ENCODE data around the gene CASP9.

Gene CASP9

GRCh38 chr1:15568387-15569073 is 44.5 kb upstream of the CASP9 start:
- Histone ChIP-seq H4K8ac (ENCODE audit: low read length) (no peak overlapping the region), H2BK12ac (ENCODE audit: low read length in 2 of 2) (no peak overlapping the region)
- 96% methylated on average over 18 of the region's 18 CpGs for WGBS

GRCh38 chr1:15559189-15559810 is 35.3 kb upstream of the CASP9 start:
- Histone ChIP-seq H3K79me1 (replicated peaks; ENCODE audit: low read length, poor library complexity, severe bottlenecking) (peaks cover 3% of the 10 kb centered on the region), H2BK12ac (ENCODE audit: low read length in 2 of 2) (no peak overlapping the region), H3K9me3 (ENCODE audit: control insufficient read depth, low read length) (no peaks in the 10 kb centered on the region), H3K14ac (ENCODE audit: low read length in 2 of 2) (no peak overlapping the region), H3K18ac (ENCODE audit: low read depth in 1 of 2, low read length in 2 of 2) (no peak overlapping the region), H3K9ac (ENCODE audit: low read length) (no peak overlapping the region), H2AK5ac (ENCODE audit: low read length, severe bottlenecking) (no peak overlapping the region), H3K4me2 (ENCODE audit: low read length, poor library complexity, severe bottlenecking) (no peak overlapping the region), H3K4me3 (ENCODE audit: insufficient read depth in 1 of 2, low read depth in 1 of 2, low read length in 2 of 2) (no peak overlapping the region), H3K27me3 (ENCODE audit: control insufficient read depth in 1 of 2, insufficient read depth in 1 of 2, low read length in 2 of 2) (no peaks in the 10 kb centered on the region), H2AFZ (ENCODE audit: low read depth, low read length) (no peak overlapping the region), H3K23ac (ENCODE audit: low read length in 2 of 2) (no peak overlapping the region), H4K91ac (ENCODE audit: low read length) (no peak overlapping the region), H3K36me3 (ENCODE audit: control insufficient read depth in 1 of 2, insufficient read depth in 2 of 2, low read depth in 1 of 2, low read length in 2 of 2) (peaks cover 27 to 51% of the 10 kb centered on the region in 2 experiments), H4K8ac (ENCODE audit: low read length) (no peak overlapping the region), H2BK15ac (ENCODE audit: low read depth, poor library complexity, severe bottlenecking) (no peak overlapping the region), H2BK5ac (ENCODE audit: low read depth, low read length, poor library complexity, severe bottlenecking) (no peak overlapping the region), H3K27ac (ENCODE audit: low read length, poor library complexity, severe bottlenecking) (no peak overlapping the region), H3K4me1 (ENCODE audit: control insufficient read depth, insufficient read depth, low read depth, low read length) (no peaks in the 10 kb centered on the region), H2BK120ac (ENCODE audit: low read depth, low read length) (no peak overlapping the region), H3K4ac (ENCODE audit: low read depth in 1 of 2, low read length in 2 of 2) (no peak overlapping the region)
- DNase-seq = no peak
- WGBS = 97% methylated on average over 9 of the region's 12 CpGs

More at GRCh38 chr1:15568387-15569073, 44.5 kb upstream of the CASP9 start:
- no peak overlapping the region for H3K4me2 ChIP-seq (ENCODE audit: low read length, poor library complexity, severe bottlenecking)
- H3K4ac ChIP-seq (ENCODE audit: low read depth in 1 of 2, low read length in 2 of 2) = no peak overlapping the region
- no peaks in the 10 kb centered on the region for H3K9me3 ChIP-seq (ENCODE audit: control insufficient read depth, low read length)
- no peak overlapping the region for H2BK120ac ChIP-seq (ENCODE audit: low read depth, low read length)
- no peak for DNase-seq
- H2AK5ac ChIP-seq (ENCODE audit: low read length, severe bottlenecking) = no peak overlapping the region
- H3K79me1 ChIP-seq (replicated peaks; ENCODE audit: low read length, poor library complexity, severe bottlenecking) = peaks cover 1% of the 10 kb centered on the region
- no peak overlapping the region for H3K4me3 ChIP-seq (ENCODE audit: insufficient read depth in 1 of 2, low read depth in 1 of 2, low read length in 2 of 2)
- no peaks in the 10 kb centered on the region for H3K27me3 ChIP-seq (ENCODE audit: control insufficient read depth in 1 of 2, insufficient read depth in 1 of 2, low read length in 2 of 2)
- no peak overlapping the region for H3K27ac ChIP-seq (ENCODE audit: low read length, poor library complexity, severe bottlenecking)
- H3K36me3 ChIP-seq (ENCODE audit: control insufficient read depth in 1 of 2, insufficient read depth in 2 of 2, low read depth in 1 of 2, low read length in 2 of 2) = peaks cover 40 to 78% of the 10 kb centered on the region in 2 experiments
- no peak overlapping the region for H2BK15ac ChIP-seq (ENCODE audit: low read depth, poor library complexity, severe bottlenecking)
- H3K23ac ChIP-seq (ENCODE audit: low read length in 2 of 2) = no peak overlapping the region
- H3K14ac ChIP-seq (ENCODE audit: low read length in 2 of 2) = no peak overlapping the region
- H4K91ac ChIP-seq (ENCODE audit: low read length) = no peak overlapping the region
- peaks cover 4% of the 10 kb centered on the region for H3K4me1 ChIP-seq (ENCODE audit: control insufficient read depth, insufficient read depth, low read depth, low read length)
- no peak overlapping the region for H3K18ac ChIP-seq (ENCODE audit: low read depth in 1 of 2, low read length in 2 of 2)
- H2AFZ ChIP-seq (ENCODE audit: low read depth, low read length) = no peak overlapping the region
- H3K9ac ChIP-seq (ENCODE audit: low read length) = no peak overlapping the region
- no peak overlapping the region for H2BK5ac ChIP-seq (ENCODE audit: low read depth, low read length, poor library complexity, severe bottlenecking)

- no peak overlapping the region for H3K27ac ChIP-seq (ENCODE audit: low read length, poor library complexity, severe bottlenecking)
- no peak overlapping the region for H3K4me3 ChIP-seq (ENCODE audit: insufficient read depth in 1 of 2, low read depth in 1 of 2, low read length in 2 of 2)
- no peak overlapping the region for H2AK5ac ChIP-seq (ENCODE audit: low read length, severe bottlenecking)
- peaks cover 26 to 51% of the 10 kb centered on the region in 2 experiments for H3K36me3 ChIP-seq (ENCODE audit: control insufficient read depth in 1 of 2, insufficient read depth in 2 of 2, low read depth in 1 of 2, low read length in 2 of 2)
- no peak overlapping the region for H2BK12ac ChIP-seq (ENCODE audit: low read length in 2 of 2)
- H3K18ac ChIP-seq (ENCODE audit: low read depth in 1 of 2, low read length in 2 of 2) = no peak overlapping the region
- 100% methylated on average over 4 of the region's 4 CpGs for WGBS
- H2BK120ac ChIP-seq (ENCODE audit: low read depth, low read length) = no peak overlapping the region
- DNase-seq = no peak
- peaks cover 1% of the 10 kb centered on the region for H3K79me1 ChIP-seq (replicated peaks; ENCODE audit: low read length, poor library complexity, severe bottlenecking)
- H3K14ac ChIP-seq (ENCODE audit: low read length in 2 of 2) = no peak overlapping the region
- no peak overlapping the region for H3K9ac ChIP-seq (ENCODE audit: low read length)
- H2BK5ac ChIP-seq (ENCODE audit: low read depth, low read length, poor library complexity, severe bottlenecking) = no peak overlapping the region
- no peak overlapping the region for H3K4me2 ChIP-seq (ENCODE audit: low read length, poor library complexity, severe bottlenecking)
- no peaks in the 10 kb centered on the region for H3K27me3 ChIP-seq (ENCODE audit: control insufficient read depth in 1 of 2, insufficient read depth in 1 of 2, low read length in 2 of 2)
- H4K8ac ChIP-seq (ENCODE audit: low read length) = no peak overlapping the region
- no peaks in the 10 kb centered on the region for H3K9me3 ChIP-seq (ENCODE audit: control insufficient read depth, low read length)
- no peak overlapping the region for H4K91ac ChIP-seq (ENCODE audit: low read length)
- no peak overlapping the region for H2BK15ac ChIP-seq (ENCODE audit: low read depth, poor library complexity, severe bottlenecking)
- no peak overlapping the region for H3K4ac ChIP-seq (ENCODE audit: low read depth in 1 of 2, low read length in 2 of 2)
- no peaks in the 10 kb centered on the region for H3K4me1 ChIP-seq (ENCODE audit: control insufficient read depth, insufficient read depth, low read depth, low read length)
- no peak overlapping the region for H3K23ac ChIP-seq (ENCODE audit: low read length in 2 of 2)
- no peak overlapping the region for H2AFZ ChIP-seq (ENCODE audit: low read depth, low read length)
Measured at GRCh38 chr1:15558516-15558915, 34.5 kb upstream of the CASP9 start.

GRCh38 chr1:15557594-15557993 is 33.6 kb upstream of the CASP9 start:
- H2AK5ac ChIP-seq (ENCODE audit: low read length, severe bottlenecking) = no peak overlapping the region
- H2BK12ac ChIP-seq (ENCODE audit: low read length in 2 of 2) = no peak overlapping the region
- H4K8ac ChIP-seq (ENCODE audit: low read length) = no peak overlapping the region
- H3K9me3 ChIP-seq (ENCODE audit: control insufficient read depth, low read length) = no peaks in the 10 kb centered on the region
- no peak overlapping the region for H3K4ac ChIP-seq (ENCODE audit: low read depth in 1 of 2, low read length in 2 of 2)
- no peaks in the 10 kb centered on the region for H3K79me1 ChIP-seq (replicated peaks; ENCODE audit: low read length, poor library complexity, severe bottlenecking)
- H3K4me3 ChIP-seq (ENCODE audit: insufficient read depth in 1 of 2, low read depth in 1 of 2, low read length in 2 of 2) = no peak overlapping the region
- no peak overlapping the region for H3K14ac ChIP-seq (ENCODE audit: low read length in 2 of 2)
- no peak overlapping the region for H3K23ac ChIP-seq (ENCODE audit: low read length in 2 of 2)
- no peak overlapping the region for H2BK5ac ChIP-seq (ENCODE audit: low read depth, low read length, poor library complexity, severe bottlenecking)
- H4K91ac ChIP-seq (ENCODE audit: low read length) = no peak overlapping the region
- H3K9ac ChIP-seq (ENCODE audit: low read length) = no peak overlapping the region
- peaks cover 23 to 47% of the 10 kb centered on the region in 2 experiments for H3K36me3 ChIP-seq (ENCODE audit: control insufficient read depth in 1 of 2, insufficient read depth in 2 of 2, low read depth in 1 of 2, low read length in 2 of 2)
- no peak overlapping the region for H3K18ac ChIP-seq (ENCODE audit: low read depth in 1 of 2, low read length in 2 of 2)
- WGBS = 100% methylated on average over 1 of the region's 2 CpGs
- no peak for DNase-seq
- no peak overlapping the region for H2BK120ac ChIP-seq (ENCODE audit: low read depth, low read length)
- H3K27ac ChIP-seq (ENCODE audit: low read length, poor library complexity, severe bottlenecking) = no peak overlapping the region
- H2AFZ ChIP-seq (ENCODE audit: low read depth, low read length) = no peak overlapping the region
- no peak overlapping the region for H3K4me2 ChIP-seq (ENCODE audit: low read length, poor library complexity, severe bottlenecking)
- H3K27me3 ChIP-seq (ENCODE audit: control insufficient read depth in 1 of 2, insufficient read depth in 1 of 2, low read length in 2 of 2) = no peaks in the 10 kb centered on the region
- H2BK15ac ChIP-seq (ENCODE audit: low read depth, poor library complexity, severe bottlenecking) = no peak overlapping the region
- no peaks in the 10 kb centered on the region for H3K4me1 ChIP-seq (ENCODE audit: control insufficient read depth, insufficient read depth, low read depth, low read length)
